Liver (tissue), 9 donors: ENCODE measurements around the gene IFI27L1. TPM values are rescaled to one million over a fixed set of nuclear protein-coding genes. Genes with fewer than 3 reads are reported as not detected.

Experiments
- DNase-seq: peaks from one replicate; pipeline ENCODE4 v3.0.0-alpha.2; 2017; ENCODE audit warnings: low spot score
- H3K27ac ChIP-seq, 2 donors: one replicate each; pipeline ENCODE4 v1.7.0; 2013; ENCODE audit warnings: inconsistent platforms in 2 of 2, low read length in 2 of 2, control low read depth in 1 of 2, low read depth in 1 of 2, mild to moderate bottlenecking in 1 of 2
- H3K27me3 ChIP-seq, 4 donors: one replicate each; pipeline versions ENCODE4 v1.6.1 to v1.7.0; 2013; ENCODE audit warnings: low read length in 3 of 4, inconsistent platforms in 1 of 4, mild to moderate bottlenecking in 1 of 4, moderate library complexity in 1 of 4; ENCODE audit not compliant: control insufficient read depth in 4 of 4, insufficient read depth in 4 of 4
- H3K36me3 ChIP-seq, 4 donors: one replicate each; pipeline versions ENCODE4 v1.6.1 to v1.7.0; 2013; ENCODE audit warnings: low read length in 3 of 4, mild to moderate bottlenecking in 3 of 4, low read depth in 1 of 4, moderate library complexity in 1 of 4; ENCODE audit not compliant: control insufficient read depth in 4 of 4, insufficient read depth in 3 of 4
- H3K4me1 ChIP-seq, 4 donors: one replicate each; pipeline versions ENCODE4 v1.6.1 to v1.7.0; 2013; ENCODE audit warnings: low read length in 3 of 4, mild to moderate bottlenecking in 3 of 4, moderate library complexity in 1 of 4; ENCODE audit not compliant: control insufficient read depth in 4 of 4, insufficient read depth in 4 of 4
- H3K4me3 ChIP-seq, 3 donors: one replicate each; pipeline versions ENCODE4 v1.6.1 to v1.7.0; 2013; ENCODE audit warnings: low read length in 3 of 3, control low read depth in 1 of 3, low read depth in 1 of 3, mild to moderate bottlenecking in 1 of 3
- H3K9ac ChIP-seq, 2 donors: one replicate each; pipeline ENCODE4 v1.7.0; 2013; ENCODE audit warnings: low read length in 2 of 2, mild to moderate bottlenecking in 2 of 2, moderate library complexity in 2 of 2, control low read depth in 1 of 2, low read depth in 1 of 2
- H3K9me3 ChIP-seq, 4 donors: one replicate each; pipeline versions ENCODE4 v1.6.1 to v1.7.0; 2013; ENCODE audit warnings: low read length in 3 of 4; ENCODE audit not compliant: control insufficient read depth in 4 of 4
- ATF3 ChIP-seq: IDR thresholded peaks from 2 replicates; pipeline ENCODE4 v1.6.1; 2016; ENCODE audit warnings: antibody characterized with exemption
- CTCF ChIP-seq: fragments of 150-350 bp; IDR thresholded peaks from 2 replicates; pipeline ENCODE4 v1.5.1; 2017; ENCODE audit warnings: improper control_type of control experiment, low read depth, low read length; ENCODE audit not compliant: missing input control
- EGR1 ChIP-seq, 2 donors: IDR thresholded peaks; 2 replicates each; pipeline ENCODE4 v1.6.1; 2016 to 2018; ENCODE audit warnings: antibody characterized with exemption in 2 of 2, low read depth in 2 of 2
- FOXA1 ChIP-seq: IDR thresholded peaks from 2 replicates; pipeline ENCODE4 v1.6.1; 2016; ENCODE audit warnings: antibody characterized with exemption
- FOXA2 ChIP-seq: IDR thresholded peaks from 2 replicates; pipeline ENCODE4 v1.6.1; 2016; ENCODE audit warnings: antibody characterized with exemption
- GABPA ChIP-seq, 2 donors: IDR thresholded peaks in 1 of 2; conservative IDR thresholded peaks in 1 of 2; 2 replicates each; pipeline ENCODE4 v1.6.1; 2016; ENCODE audit warnings: antibody characterized with exemption in 2 of 2, mild to moderate bottlenecking in 1 of 2, moderate library complexity in 1 of 2
- HNF4A ChIP-seq, 2 donors: conservative IDR thresholded peaks; 2 replicates each; pipeline ENCODE4 v1.6.1; 2016; ENCODE audit warnings: antibody characterized with exemption in 2 of 2, mild to moderate bottlenecking in 2 of 2
- HNF4G ChIP-seq: IDR thresholded peaks from 2 replicates; pipeline ENCODE4 v1.6.1; 2016; ENCODE audit warnings: antibody characterized with exemption
- JUND ChIP-seq, 2 donors: IDR thresholded peaks; 2 replicates each; pipeline ENCODE4 v1.6.1; 2016; ENCODE audit warnings: antibody characterized with exemption in 2 of 2
- MAX ChIP-seq: IDR thresholded peaks from 2 replicates; pipeline ENCODE4 v1.6.1; 2016; ENCODE audit warnings: antibody characterized with exemption
- NR2F2 ChIP-seq: IDR thresholded peaks from 2 replicates; pipeline ENCODE4 v1.6.1; 2016; ENCODE audit warnings: antibody characterized with exemption
- RAD21 ChIP-seq, 2 donors: IDR thresholded peaks; 2 replicates each; pipeline ENCODE4 v1.6.1; 2016; ENCODE audit warnings: antibody characterized with exemption in 2 of 2, mild to moderate bottlenecking in 2 of 2
- REST ChIP-seq: IDR thresholded peaks from 2 replicates; pipeline ENCODE4 v1.6.1; 2016; ENCODE audit warnings: antibody characterized with exemption, mild to moderate bottlenecking
- RXRA ChIP-seq, 2 donors: IDR thresholded peaks; 2 replicates each; pipeline ENCODE4 v1.6.1; 2017 to 2018; ENCODE audit warnings: antibody characterized with exemption in 2 of 2, mild to moderate bottlenecking in 1 of 2
- SP1 ChIP-seq: IDR thresholded peaks from 2 replicates; pipeline ENCODE4 v1.6.1; 2018; ENCODE audit warnings: antibody characterized with exemption, mild to moderate bottlenecking
- TAF1 ChIP-seq: conservative IDR thresholded peaks from 2 replicates; pipeline ENCODE4 v1.6.1; 2016; ENCODE audit warnings: antibody characterized with exemption, mild to moderate bottlenecking
- YY1 ChIP-seq: IDR thresholded peaks from 2 replicates; pipeline ENCODE4 v1.6.1; 2016; ENCODE audit warnings: antibody characterized with exemption, mild to moderate bottlenecking
- ZBTB33 ChIP-seq: IDR thresholded peaks from 2 replicates; pipeline ENCODE4 v1.6.1; 2016; ENCODE audit warnings: antibody characterized with exemption
- WGBS: extraction: QIAGEN DNeasy Blood & Tissue Kit; methylation state at CpG from one replicate; pipeline ENCODE4 v1.1.7; 2013; 5-methylcytosine and 5-hydroxymethylcytosine counted together
- polyA plus RNA-seq, 2 donors: library from polyadenylated mRNA; stranded (reverse) in 1 of 2; unstranded in 1 of 2; fragments of 200-250 nt in 1 of 2; fragments of >200 nt in 1 of 2; fragmentation: Nextera tagmentation in 1 of 2; extraction: Ambion mirVana in 1 of 2; gene quantifications; one replicate each; pipeline versions ENCODE4 v1.2.1 to v1.2.3, GENCODE V29; 2013 to 2015
- total RNA-seq, 2 donors: library from RNA; depleted of rRNA; stranded (reverse); fragments of >200 nt; gene quantifications; one replicate each; pipeline ENCODE4 v1.2.3, GENCODE V29; 2014
- donor health status: healthy.
- donor health status: healthy.
- donor health status: healthy.
- donor health status: healthy.
- donor health status: healthy.

IFI27L1 gene
- total and polyA plus RNA-seq, 4 donors: 3.7 to 8.1 (median 5.6) TPM

- H3K9me3 ChIP-seq: no peaks in the 10 kb centered on the region
- H3K36me3 ChIP-seq: no peaks in the 10 kb centered on the region
- peaks cover 0 to 8% (median 5%) of the 10 kb centered on the region in 4 donors for H3K4me1 ChIP-seq
- no peak overlapping the region for H3K4me3 ChIP-seq
- DNase-seq: no peak
- no peaks in the 10 kb centered on the region for H3K27me3 ChIP-seq
- 91% methylated on average over 14 of the region's 14 CpGs for WGBS
- no peak overlapping the region for H3K9ac ChIP-seq
- no peak for TF ChIP-seq HNF4A (conservative IDR thresholded peaks at IDR 0.05)
- no peak for TF ChIP-seq FOXA2
- no peak for TF ChIP-seq ATF3
- TF ChIP-seq FOXA1: no peak
- TF ChIP-seq RXRA (IDR thresholded peaks at IDR 0.05): no peak
- TF ChIP-seq YY1: no peak
- no peak for TF ChIP-seq EGR1 (IDR thresholded peaks at IDR 0.05; ENCODE audit: low read depth in 2 of 2)
- TF ChIP-seq MAX: no peak
- no peak for TF ChIP-seq HNF4G
- TF ChIP-seq CTCF: no peak
- TF ChIP-seq TAF1: no peak
- no peak for TF ChIP-seq ZBTB33
- TF ChIP-seq GABPA (IDR thresholded peaks at IDR 0.05 in 1 of 2, conservative IDR thresholded peaks at IDR 0.05 in 1 of 2): no peak
- no peak for TF ChIP-seq JUND (IDR thresholded peaks at IDR 0.05)
- no peak for TF ChIP-seq REST
- no peak for TF ChIP-seq NR2F2
- TF ChIP-seq SP1: no peak
- TF ChIP-seq RAD21 (IDR thresholded peaks at IDR 0.05): no peak
- no peak overlapping the region for H3K27ac ChIP-seq
Observed at GRCh38 chr14:94128216-94128839, 47.2 kb downstream of the IFI27L1 start.
